ENCODE measurements around the gene STING1. TPM values are rescaled to one million over a fixed set of nuclear protein-coding genes. Genes with fewer than 3 reads are reported as not detected.

Gene STING1
- total RNA-seq, 3 donors from 2014 or later (not counting 1 experiment from before 2014, with no cell fraction given): 95.5 to 98.9 (median 96.6) TPM

DNA sequence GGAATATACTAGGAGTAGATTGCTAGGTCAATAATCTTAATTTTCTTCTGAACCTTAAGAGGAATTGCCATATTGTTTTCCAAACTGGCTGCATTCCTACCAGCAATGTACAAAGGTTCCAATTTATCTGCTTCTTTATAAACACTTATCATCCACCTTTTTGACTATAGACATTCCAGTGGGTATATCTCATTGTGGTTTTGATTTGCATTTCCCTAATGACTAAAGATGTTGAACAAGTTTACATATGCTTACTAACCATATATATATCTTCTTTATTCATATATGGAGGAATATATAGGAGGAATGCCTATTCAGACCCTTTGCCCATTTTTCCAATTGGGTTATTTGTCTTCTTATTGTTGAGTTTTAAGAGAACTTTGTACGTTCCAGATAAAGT, 50.9 kb downstream of the STING1 start:
- H3K9me3 ChIP-seq (ENCODE audit: control insufficient read depth, insufficient read depth, low read length): no peaks in the 10 kb centered on the region
- no CpG with 5 or more reads among the region's 1 CpG for WGBS (ENCODE audit: insufficient coverage)
- no peak overlapping the region for H3K4me3 Mint-ChIP-seq
- H3K27me3 ChIP-seq (ENCODE audit: control insufficient read depth, insufficient read depth, low read length): no peaks in the 10 kb centered on the region
- no peaks in the 10 kb centered on the region for H3K36me3 Mint-ChIP-seq
- no peak for ATAC-seq
- no peaks in the 10 kb centered on the region for H3K4me1 Mint-ChIP-seq
- H3K4me3 ChIP-seq (ENCODE audit: low read length): no peak overlapping the region
- TF ChIP-seq, protein P1, sequence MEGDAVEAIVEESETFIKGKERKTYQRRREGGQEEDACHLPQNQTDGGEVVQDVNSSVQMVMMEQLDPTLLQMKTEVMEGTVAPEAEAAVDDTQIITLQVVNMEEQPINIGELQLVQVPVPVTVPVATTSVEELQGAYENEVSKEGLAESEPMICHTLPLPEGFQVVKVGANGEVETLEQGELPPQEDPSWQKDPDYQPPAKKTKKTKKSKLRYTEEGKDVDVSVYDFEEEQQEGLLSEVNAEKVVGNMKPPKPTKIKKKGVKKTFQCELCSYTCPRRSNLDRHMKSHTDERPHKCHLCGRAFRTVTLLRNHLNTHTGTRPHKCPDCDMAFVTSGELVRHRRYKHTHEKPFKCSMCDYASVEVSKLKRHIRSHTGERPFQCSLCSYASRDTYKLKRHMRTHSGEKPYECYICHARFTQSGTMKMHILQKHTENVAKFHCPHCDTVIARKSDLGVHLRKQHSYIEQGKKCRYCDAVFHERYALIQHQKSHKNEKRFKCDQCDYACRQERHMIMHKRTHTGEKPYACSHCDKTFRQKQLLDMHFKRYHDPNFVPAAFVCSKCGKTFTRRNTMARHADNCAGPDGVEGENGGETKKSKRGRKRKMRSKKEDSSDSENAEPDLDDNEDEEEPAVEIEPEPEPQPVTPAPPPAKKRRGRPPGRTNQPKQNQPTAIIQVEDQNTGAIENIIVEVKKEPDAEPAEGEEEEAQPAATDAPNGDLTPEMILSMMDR (IDR thresholded peaks at IDR 0.05): no peak
- DNase-seq: no peak
- intact Hi-C loops (cut with micrococcal nuclease): no loop called here
- H3K27me3 Mint-ChIP-seq (ENCODE audit: low read depth in 2 of 2): no peaks in the 10 kb centered on the region
- no peaks in the 10 kb centered on the region for H3K36me3 ChIP-seq (ENCODE audit: control insufficient read depth, insufficient read depth, low read length)
- H3K9me3 Mint-ChIP-seq: no peaks in the 10 kb centered on the region
- no peak overlapping the region for H3K27ac Mint-ChIP-seq
- no peaks in the 10 kb centered on the region for H3K4me1 ChIP-seq (ENCODE audit: control insufficient read depth, insufficient read depth, low read length)
- no peak overlapping the region for H3K27ac ChIP-seq (ENCODE audit: low read length)

DNA sequence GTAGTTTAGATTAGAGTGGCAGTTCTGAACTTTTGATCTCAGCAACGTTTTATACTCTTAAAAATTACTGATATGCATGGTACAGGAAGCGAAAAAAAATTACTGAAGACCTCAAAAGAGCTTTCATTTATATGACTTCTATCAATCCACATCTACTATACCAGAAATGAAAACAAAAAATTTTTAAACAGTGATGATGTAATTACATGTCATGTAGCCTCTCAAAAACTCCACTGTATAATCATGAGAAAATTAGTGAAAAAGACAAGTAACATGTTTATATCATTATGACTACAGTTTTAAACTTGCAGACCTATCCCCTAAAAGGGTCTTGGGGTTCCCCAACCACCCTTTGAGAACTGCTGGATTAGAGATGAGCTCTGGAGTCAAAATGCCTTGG, 52.5 kb downstream of the STING1 start:
- H3K27me3 ChIP-seq (ENCODE audit: control insufficient read depth, insufficient read depth, low read length): no peaks in the 10 kb centered on the region
- H3K27ac Mint-ChIP-seq: no peak overlapping the region
- H3K4me3 ChIP-seq (ENCODE audit: low read length): no peak overlapping the region
- intact Hi-C loops (cut with micrococcal nuclease): no loop called here
- H3K27ac ChIP-seq (ENCODE audit: low read length): no peak overlapping the region
- no peaks in the 10 kb centered on the region for H3K4me1 ChIP-seq (ENCODE audit: control insufficient read depth, insufficient read depth, low read length)
- ATAC-seq: no peak
- TF ChIP-seq, protein P1 (IDR thresholded peaks at IDR 0.05): no peak
- H3K9me3 ChIP-seq (ENCODE audit: control insufficient read depth, insufficient read depth, low read length): no peaks in the 10 kb centered on the region
- H3K36me3 Mint-ChIP-seq: peaks cover 2% of the 10 kb centered on the region
- no peaks in the 10 kb centered on the region for H3K36me3 ChIP-seq (ENCODE audit: control insufficient read depth, insufficient read depth, low read length)
- no peaks in the 10 kb centered on the region for H3K27me3 Mint-ChIP-seq (ENCODE audit: low read depth in 2 of 2)
- H3K4me1 Mint-ChIP-seq: no peaks in the 10 kb centered on the region
- DNase-seq: no peak
- H3K9me3 Mint-ChIP-seq: no peaks in the 10 kb centered on the region
- WGBS (ENCODE audit: insufficient coverage): no CpG with 5 or more reads among the region's 2 CpGs
- no peak overlapping the region for H3K4me3 Mint-ChIP-seq

DNA sequence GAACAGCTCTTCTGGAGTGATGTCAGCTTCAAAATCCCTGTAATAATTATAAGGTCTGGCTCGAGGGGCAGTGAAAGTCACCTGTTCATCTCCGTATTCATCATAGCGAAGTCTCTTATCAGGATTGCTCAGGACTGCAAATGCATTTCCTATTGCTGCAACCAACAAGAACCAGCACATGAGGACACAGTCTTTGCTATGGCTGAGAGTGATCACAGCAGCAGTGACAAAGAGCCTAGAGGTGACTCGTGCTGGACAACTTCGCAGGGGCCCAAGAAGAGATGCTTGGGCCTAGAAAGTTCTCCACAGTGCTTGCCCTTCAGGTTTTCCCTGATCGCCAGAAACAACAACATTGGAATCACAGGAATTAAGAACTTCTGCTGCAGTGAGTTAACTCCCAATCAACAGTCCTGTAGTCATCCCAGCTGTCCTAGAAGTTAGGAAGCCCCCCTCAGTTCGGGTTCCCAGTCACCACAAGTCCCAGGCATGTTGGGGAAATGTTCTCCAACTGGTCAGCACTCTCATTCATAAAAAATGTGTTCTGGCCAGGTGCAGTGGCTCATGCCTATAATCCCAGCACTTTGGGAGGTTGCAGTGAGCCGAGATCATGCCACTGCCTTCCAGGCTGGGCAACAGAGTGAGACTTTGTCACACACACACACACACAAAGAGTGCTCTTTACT, 56.2 kb downstream of the STING1 start:
- WGBS (ENCODE audit: insufficient coverage): 86% methylated on average over 8 of the region's 8 CpGs
- intact Hi-C loops (cut with micrococcal nuclease): no loop called here

More for the DNA sequence above, 56.2 kb downstream of the STING1 start:
- H3K4me3 Mint-ChIP-seq: no peak overlapping the region
- H3K27me3 Mint-ChIP-seq (ENCODE audit: low read depth in 2 of 2): no peaks in the 10 kb centered on the region
- H3K4me1 Mint-ChIP-seq: peaks cover 6 to 7% of the 10 kb centered on the region in 2 donors
- peaks cover 7% of the 10 kb centered on the region for H3K36me3 Mint-ChIP-seq
- no peak overlapping the region for H3K4me3 ChIP-seq (ENCODE audit: low read length)
- no peaks in the 10 kb centered on the region for H3K9me3 Mint-ChIP-seq
- TF ChIP-seq, protein P1 (IDR thresholded peaks at IDR 0.05): no peak
- no peaks in the 10 kb centered on the region for H3K9me3 ChIP-seq (ENCODE audit: control insufficient read depth, insufficient read depth, low read length)
- DNase-seq: no peak
- H3K4me1 ChIP-seq (ENCODE audit: control insufficient read depth, insufficient read depth, low read length): no peaks in the 10 kb centered on the region
- H3K36me3 ChIP-seq (ENCODE audit: control insufficient read depth, insufficient read depth, low read length): no peaks in the 10 kb centered on the region
- H3K27ac ChIP-seq (ENCODE audit: low read length): no peak overlapping the region
- H3K27ac Mint-ChIP-seq: no peak overlapping the region
- no peaks in the 10 kb centered on the region for H3K27me3 ChIP-seq (ENCODE audit: control insufficient read depth, insufficient read depth, low read length)
- no peak for ATAC-seq

Other genes with a start within 250 kb of the STING1 start
- gene MATR3, start 189.0 kb downstream of the STING1 start, total RNA-seq: 100 to 1,000 TPM; 290 to 324 (median 297) TPM
- 100 to 1,000 TPM; 105 to 126 (median 110) TPM for gene PAIP2, start 140.9 kb downstream of the STING1 start, total RNA-seq
- not detected for gene SLC23A1, start 99.5 kb downstream of the STING1 start, total RNA-seq
- gene MZB1, start 92.8 kb downstream of the STING1 start, total RNA-seq: 10 to 100 TPM in 1 of 3 donors, 1 to 10 TPM in 2; 2.0 to 60.0 (median 2.8) TPM
- 1 to 10 TPM in 1 of 3 donors, under 1 TPM in 2; 0.91 to 1.0 (median 0.96) TPM for gene PROB1, start 87.7 kb downstream of the STING1 start, total RNA-seq
- 1 to 10 TPM; 1.6 to 2.9 (median 2.7) TPM for gene SPATA24, start 78.7 kb downstream of the STING1 start, total RNA-seq
- gene DNAJC18, start 43.2 kb downstream of the STING1 start, total RNA-seq: 1 to 10 TPM; 2.9 to 4.9 (median 3.6) TPM
- gene ECSCR, start 20.0 kb downstream of the STING1 start, total RNA-seq: under 1 TPM in 1 of 3 donors, not detected in 2; 0.48 TPM
- not detected for gene SMIM33, start 11.8 kb downstream of the STING1 start, total RNA-seq
- 100 to 1,000 TPM; 127 to 139 (median 131) TPM for gene UBE2D2, start 78.6 kb upstream of the STING1 start, total RNA-seq
- gene CXXC5, start 165.6 kb upstream of the STING1 start, total RNA-seq: 100 to 1,000 TPM in 1 of 3 donors, 10 to 100 TPM in 2; 75.6 to 124 (median 84.8) TPM